LNCaP clone FGC (cell line): ENCODE results near the gene SLC25A26.
"Not testable (repeated sequence)": the region's sequence is repeated elsewhere in the genome, so short reads cannot be mapped to it uniquely, and the experiment has no call there.

Source experiments
- DNase-seq: peaks from one replicate; pipeline ENCODE4 v3.0.0-alpha.2; 2011; ENCODE audit warnings: low read depth
- H3K4me3 ChIP-seq: 2 replicates; pipeline ENCODE4 v1.5.1; 2011; ENCODE audit warnings: mild to moderate bottlenecking, low read depth, low read length, control low read depth
- CTCF ChIP-seq: IDR thresholded peaks from 2 replicates; pipeline ENCODE4 v1.5.1; 2012; ENCODE audit warnings: mild to moderate bottlenecking; ENCODE audit not compliant: control insufficient read depth, insufficient read depth; ENCODE audit errors: extremely low read depth

The SLC25A26 gene

GRCh38 chr3:66220066-66220465 lies 735 bp upstream of the SLC25A26 start:
- DNase-seq = peak; percentile 61
- peak overlapping the region; percentile 89 for H3K4me3 ChIP-seq
- no peak for TF ChIP-seq CTCF

GRCh38 chr3:66224220-66224619 lies 3.4 kb downstream of the SLC25A26 start:
- no peak overlapping the region for H3K4me3 ChIP-seq
- no peak for TF ChIP-seq CTCF
- no peak for DNase-seq

GRCh38 chr3:66226093-66226492 lies 5.3 kb downstream of the SLC25A26 start:
- H3K4me3 ChIP-seq, DNase-seq: not testable (repeated sequence)

- TF ChIP-seq CTCF = no peak
- no peak overlapping the region for H3K4me3 ChIP-seq
- DNase-seq = no peak
Observed at GRCh38 chr3:66227051-66227450, 6.2 kb downstream of the SLC25A26 start.

GRCh38 chr3:66227915-66228314 lies 7.1 kb downstream of the SLC25A26 start:
- DNase-seq = no peak
- TF ChIP-seq CTCF = no peak

GRCh38 chr3:66228707-66229106 lies 7.9 kb downstream of the SLC25A26 start:
- DNase-seq = no peak
- H3K4me3 ChIP-seq = no peak overlapping the region
- no peak for TF ChIP-seq CTCF

More at GRCh38 chr3:66227915-66228314, 7.1 kb downstream of the SLC25A26 start:
- no peak overlapping the region for H3K4me3 ChIP-seq

- no peak overlapping the region for H3K4me3 ChIP-seq
- no peak for DNase-seq
- TF ChIP-seq CTCF = no peak
Observed at GRCh38 chr3:66229931-66230330, 9.1 kb downstream of the SLC25A26 start.
